Neural cell (in vitro differentiated cells): ENCODE measurements around the gene CLASP1. TPM values are rescaled to one million over a fixed set of nuclear protein-coding genes. Genes with fewer than 3 reads are reported as not detected.

ENCODE experiments used
- H2AFZ ChIP-seq: fragments of 200-600, 300-800 bp; sonication (generic), shearing (Covaris generic); 2 replicates; pipeline ENCODE4 v1.6.0; 2014; ENCODE audit warnings: low read depth, mild to moderate bottlenecking, antibody characterized with exemption, low read length, moderate library complexity
- H3F3A ChIP-seq: fragments of 200-600 bp; shearing (Covaris generic); 2 replicates; pipeline ENCODE4 v1.6.1; 2016; ENCODE audit warnings: mild to moderate bottlenecking, moderate library complexity, mixed read lengths, antibody characterized with exemption, low read length; ENCODE audit not compliant: insufficient read depth, poor library complexity, severe bottlenecking
- H3K27ac ChIP-seq: fragments of 200-600, 300-800 bp; sonication (generic), shearing (Covaris generic); 2 replicates; pipeline ENCODE4 v1.5.1; 2014; ENCODE audit warnings: mild to moderate bottlenecking, low read length, moderate library complexity
- H3K27me3 ChIP-seq: fragments of 300-800, 200-600 bp; sonication (generic), shearing (Covaris generic); 2 replicates; pipeline ENCODE4 v1.6.0; 2014; ENCODE audit warnings: mild to moderate bottlenecking, low read depth, low read length, moderate library complexity; ENCODE audit not compliant: insufficient read depth
- H3K36me3 ChIP-seq: fragments of 300-800, 200-600 bp; sonication (generic), shearing (Covaris generic); 2 replicates; pipeline ENCODE4 v1.5.1; 2014; ENCODE audit warnings: mild to moderate bottlenecking, antibody characterized with exemption, low read length, moderate library complexity; ENCODE audit not compliant: insufficient read depth
- H3K4me2 ChIP-seq: fragments of 300-800, 200-600 bp; sonication (generic), shearing (Covaris generic); 2 replicates; pipeline ENCODE4 v1.6.0; 2014; ENCODE audit warnings: mild to moderate bottlenecking, low read length
- H3K4me3 ChIP-seq: fragments of 300-800, 200-600 bp; sonication (generic), shearing (Covaris generic); 2 replicates; pipeline ENCODE4 v1.5.1; 2014; ENCODE audit warnings: mild to moderate bottlenecking, low read length, moderate library complexity
- H3K79me2 ChIP-seq: fragments of 200-600 bp; shearing (Covaris generic); replicated peaks from 2 replicates; pipeline ENCODE4 v1.6.0; 2014; ENCODE audit warnings: mild to moderate bottlenecking, low read length, moderate library complexity; ENCODE audit not compliant: insufficient read depth
- H3K9ac ChIP-seq: fragments of 300-800, 200-600 bp; sonication (generic), shearing (Covaris generic); 2 replicates; pipeline ENCODE4 v1.6.1; 2016; ENCODE audit warnings: mild to moderate bottlenecking, low read length, mixed read lengths
- H3K9me2 ChIP-seq: fragments of 200-600 bp; shearing (Covaris generic); 2 replicates; pipeline ENCODE4 v1.6.1; 2016; ENCODE audit warnings: mild to moderate bottlenecking, low read length, mixed read lengths; ENCODE audit not compliant: insufficient read depth
- H3K9me3 ChIP-seq: fragments of 200-600, 300-800 bp; sonication (generic), shearing (Covaris generic); 2 replicates; pipeline ENCODE4 v1.6.1; 2016; ENCODE audit warnings: mild to moderate bottlenecking, mixed run types, low read length, moderate library complexity, mixed read lengths
- H4K20me1 ChIP-seq: fragments of 200-600 bp; shearing (Covaris generic); 2 replicates; pipeline ENCODE4 v1.6.1; 2016; ENCODE audit warnings: mild to moderate bottlenecking, mixed run types; ENCODE audit not compliant: insufficient read depth
- MXI1 ChIP-seq: fragments of 450-650 bp; conservative IDR thresholded peaks from 2 replicates; pipeline ENCODE4 v1.6.1; 2014; ENCODE audit warnings: antibody characterized with exemption, mild to moderate bottlenecking; ENCODE audit not compliant: poor library complexity, severe bottlenecking
- POLR2AphosphoS5 ChIP-seq: IDR thresholded peaks from 2 replicates; pipeline ENCODE4 v1.6.1; 2012
- SMC3 ChIP-seq: fragments of 450-650 bp; conservative IDR thresholded peaks from 2 replicates; pipeline ENCODE4 v1.6.1; 2014; ENCODE audit warnings: antibody characterized with exemption, mild to moderate bottlenecking, moderate library complexity; ENCODE audit not compliant: poor library complexity
- TAF1 ChIP-seq: IDR thresholded peaks from 2 replicates; pipeline ENCODE4 v1.6.1; 2012; ENCODE audit warnings: low read depth
- polyA plus RNA-seq: library from polyadenylated mRNA; depleted of rRNA; stranded (reverse); fragments of >200 nt; gene quantifications from 2 replicates; pipeline ENCODE4 v1.2.3, GENCODE V29; 2014
- TF ChIP-seq, protein P1 (sequence below): IDR thresholded peaks from 2 replicates; pipeline ENCODE4 v1.6.1; 2012; ENCODE audit warnings: borderline replicate concordance
- TF ChIP-seq, protein P2 (sequence below): fragments of 450-650 bp; IDR thresholded peaks from 2 replicates; pipeline ENCODE4 v1.5.1; 2014; ENCODE audit warnings: antibody characterized with exemption, mild to moderate bottlenecking, moderate library complexity; ENCODE audit not compliant: poor library complexity, severe bottlenecking

Gene CLASP1
- polyA plus RNA-seq, 1 donor from 2014 or later, result 41.3 TPM

DNA sequence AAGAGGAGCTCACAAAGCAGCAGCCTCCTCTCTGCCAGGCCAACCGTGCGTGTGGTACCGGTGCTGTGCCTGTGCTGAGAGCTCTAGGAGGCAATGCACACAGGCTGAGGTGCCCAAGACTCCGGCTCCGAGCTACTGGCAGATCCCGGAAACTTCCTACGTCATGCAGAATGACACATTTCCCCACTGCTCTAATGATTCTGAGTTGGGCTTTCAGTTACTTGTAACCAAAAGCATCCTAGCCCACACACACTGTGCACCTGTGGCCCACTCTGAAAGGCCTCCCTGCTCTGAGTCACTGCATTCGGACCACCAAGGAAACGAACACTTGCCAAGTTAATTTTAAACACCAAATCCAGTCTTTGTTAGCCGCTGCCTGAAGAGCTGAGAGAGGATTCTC lies 127.9 kb downstream of the CLASP1 start:
- Histone ChIP-seq H2AFZ (no peak overlapping the region), H3K27me3 (no peaks in the 10 kb centered on the region), H3K36me3 (peaks cover 12% of the 10 kb centered on the region), H4K20me1 (no peaks in the 10 kb centered on the region), H3K79me2 (peaks cover 6% of the 10 kb centered on the region), H3K4me3 (no peak overlapping the region), H3F3A (no peaks in the 10 kb centered on the region), H3K27ac (no peak overlapping the region), H3K9me2 (no peaks in the 10 kb centered on the region), H3K9ac (no peak overlapping the region), H3K9me3 (no peaks in the 10 kb centered on the region), H3K4me2 (no peak overlapping the region)
- TF ChIP-seq, protein P1, sequence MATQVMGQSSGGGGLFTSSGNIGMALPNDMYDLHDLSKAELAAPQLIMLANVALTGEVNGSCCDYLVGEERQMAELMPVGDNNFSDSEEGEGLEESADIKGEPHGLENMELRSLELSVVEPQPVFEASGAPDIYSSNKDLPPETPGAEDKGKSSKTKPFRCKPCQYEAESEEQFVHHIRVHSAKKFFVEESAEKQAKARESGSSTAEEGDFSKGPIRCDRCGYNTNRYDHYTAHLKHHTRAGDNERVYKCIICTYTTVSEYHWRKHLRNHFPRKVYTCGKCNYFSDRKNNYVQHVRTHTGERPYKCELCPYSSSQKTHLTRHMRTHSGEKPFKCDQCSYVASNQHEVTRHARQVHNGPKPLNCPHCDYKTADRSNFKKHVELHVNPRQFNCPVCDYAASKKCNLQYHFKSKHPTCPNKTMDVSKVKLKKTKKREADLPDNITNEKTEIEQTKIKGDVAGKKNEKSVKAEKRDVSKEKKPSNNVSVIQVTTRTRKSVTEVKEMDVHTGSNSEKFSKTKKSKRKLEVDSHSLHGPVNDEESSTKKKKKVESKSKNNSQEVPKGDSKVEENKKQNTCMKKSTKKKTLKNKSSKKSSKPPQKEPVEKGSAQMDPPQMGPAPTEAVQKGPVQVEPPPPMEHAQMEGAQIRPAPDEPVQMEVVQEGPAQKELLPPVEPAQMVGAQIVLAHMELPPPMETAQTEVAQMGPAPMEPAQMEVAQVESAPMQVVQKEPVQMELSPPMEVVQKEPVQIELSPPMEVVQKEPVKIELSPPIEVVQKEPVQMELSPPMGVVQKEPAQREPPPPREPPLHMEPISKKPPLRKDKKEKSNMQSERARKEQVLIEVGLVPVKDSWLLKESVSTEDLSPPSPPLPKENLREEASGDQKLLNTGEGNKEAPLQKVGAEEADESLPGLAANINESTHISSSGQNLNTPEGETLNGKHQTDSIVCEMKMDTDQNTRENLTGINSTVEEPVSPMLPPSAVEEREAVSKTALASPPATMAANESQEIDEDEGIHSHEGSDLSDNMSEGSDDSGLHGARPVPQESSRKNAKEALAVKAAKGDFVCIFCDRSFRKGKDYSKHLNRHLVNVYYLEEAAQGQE, result no peak
- no peak for TF ChIP-seq SMC3
- no peak for TF ChIP-seq TAF1
- no peak for TF ChIP-seq MXI1

DNA sequence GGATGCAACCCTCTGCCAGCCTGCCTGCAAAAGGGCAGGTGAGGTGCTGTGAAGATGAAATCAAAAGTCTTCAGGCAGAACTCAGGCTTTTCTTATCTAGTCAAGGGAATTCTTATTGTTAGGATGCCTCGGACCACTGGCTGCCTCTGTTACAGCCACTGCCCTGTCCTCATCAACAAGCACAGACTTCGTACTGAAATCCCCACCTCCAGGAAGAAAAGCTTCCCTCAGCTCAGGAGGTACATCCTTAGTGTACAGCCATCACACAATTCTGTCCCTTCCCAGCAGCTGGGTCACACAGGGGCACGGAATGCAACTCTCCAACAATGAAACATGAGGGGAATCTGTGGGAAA lies 128.6 kb downstream of the CLASP1 start:
- no peaks in the 10 kb centered on the region for H3K27me3 ChIP-seq
- H3K9ac ChIP-seq, result no peak overlapping the region
- H3K36me3 ChIP-seq, result peaks cover 14% of the 10 kb centered on the region

More for the DNA sequence above, 128.6 kb downstream of the CLASP1 start:
- H3K4me3 ChIP-seq, result no peak overlapping the region
- no peaks in the 10 kb centered on the region for H4K20me1 ChIP-seq
- no peak overlapping the region for H3K27ac ChIP-seq
- no peak overlapping the region for H3K4me2 ChIP-seq
- H3K9me2 ChIP-seq, result no peaks in the 10 kb centered on the region
- no peaks in the 10 kb centered on the region for H3K9me3 ChIP-seq
- no peaks in the 10 kb centered on the region for H3F3A ChIP-seq
- no peak overlapping the region for H2AFZ ChIP-seq
- TF ChIP-seq, protein P2, sequence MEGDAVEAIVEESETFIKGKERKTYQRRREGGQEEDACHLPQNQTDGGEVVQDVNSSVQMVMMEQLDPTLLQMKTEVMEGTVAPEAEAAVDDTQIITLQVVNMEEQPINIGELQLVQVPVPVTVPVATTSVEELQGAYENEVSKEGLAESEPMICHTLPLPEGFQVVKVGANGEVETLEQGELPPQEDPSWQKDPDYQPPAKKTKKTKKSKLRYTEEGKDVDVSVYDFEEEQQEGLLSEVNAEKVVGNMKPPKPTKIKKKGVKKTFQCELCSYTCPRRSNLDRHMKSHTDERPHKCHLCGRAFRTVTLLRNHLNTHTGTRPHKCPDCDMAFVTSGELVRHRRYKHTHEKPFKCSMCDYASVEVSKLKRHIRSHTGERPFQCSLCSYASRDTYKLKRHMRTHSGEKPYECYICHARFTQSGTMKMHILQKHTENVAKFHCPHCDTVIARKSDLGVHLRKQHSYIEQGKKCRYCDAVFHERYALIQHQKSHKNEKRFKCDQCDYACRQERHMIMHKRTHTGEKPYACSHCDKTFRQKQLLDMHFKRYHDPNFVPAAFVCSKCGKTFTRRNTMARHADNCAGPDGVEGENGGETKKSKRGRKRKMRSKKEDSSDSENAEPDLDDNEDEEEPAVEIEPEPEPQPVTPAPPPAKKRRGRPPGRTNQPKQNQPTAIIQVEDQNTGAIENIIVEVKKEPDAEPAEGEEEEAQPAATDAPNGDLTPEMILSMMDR, result no peak
- TF ChIP-seq, protein P1, result no peak
- TF ChIP-seq POLR2AphosphoS5, result no peak
- peaks cover 6% of the 10 kb centered on the region for H3K79me2 ChIP-seq
